HAP-1 (cell line): ENCODE measurements around the gene CAPN12.

Source experiments
- DNase-seq, 2 experiments: peaks; one replicate each; pipeline ENCODE4 v3.0.0-alpha.2; 2016 to 2020; ENCODE audit warnings: low spot score in 2 of 2
- H3K27me3 ChIP-seq: fragments of 250-450 bp; sonication (Bioruptor Pico); 2 replicates; pipeline ENCODE4 v1.5.1; 2020; ENCODE audit warnings: low read depth, mild to moderate bottlenecking, moderate library complexity
- H3K36me3 ChIP-seq: fragments of 250-450 bp; sonication (Bioruptor Pico); replicated peaks from 2 replicates; pipeline ENCODE4 v1.5.1; 2020; ENCODE audit warnings: mild to moderate bottlenecking
- H3K4me1 ChIP-seq: fragments of 250-450 bp; sonication (Bioruptor Pico); 2 replicates; pipeline ENCODE4 v1.5.1; 2020; ENCODE audit warnings: mild to moderate bottlenecking
- H3K4me3 ChIP-seq: fragments of 250-450 bp; sonication (Bioruptor Pico); 2 replicates; pipeline ENCODE4 v1.5.1; 2020; ENCODE audit warnings: mild to moderate bottlenecking, moderate library complexity
- H3K9me3 ChIP-seq: fragments of 250-450 bp; sonication (Bioruptor Pico); 2 replicates; pipeline ENCODE4 v1.5.1; 2020; ENCODE audit warnings: mild to moderate bottlenecking, moderate library complexity
- in situ Hi-C: fragments of 300-500 bp; cut with MboI; formaldehyde crosslinking; loops from 3 replicates; pipeline ENCODE4 v1.14.3; 2020; ENCODE audit warnings: low sequenced_read_pairs, inconsistent platforms, mixed read lengths

The CAPN12 gene

DNA sequence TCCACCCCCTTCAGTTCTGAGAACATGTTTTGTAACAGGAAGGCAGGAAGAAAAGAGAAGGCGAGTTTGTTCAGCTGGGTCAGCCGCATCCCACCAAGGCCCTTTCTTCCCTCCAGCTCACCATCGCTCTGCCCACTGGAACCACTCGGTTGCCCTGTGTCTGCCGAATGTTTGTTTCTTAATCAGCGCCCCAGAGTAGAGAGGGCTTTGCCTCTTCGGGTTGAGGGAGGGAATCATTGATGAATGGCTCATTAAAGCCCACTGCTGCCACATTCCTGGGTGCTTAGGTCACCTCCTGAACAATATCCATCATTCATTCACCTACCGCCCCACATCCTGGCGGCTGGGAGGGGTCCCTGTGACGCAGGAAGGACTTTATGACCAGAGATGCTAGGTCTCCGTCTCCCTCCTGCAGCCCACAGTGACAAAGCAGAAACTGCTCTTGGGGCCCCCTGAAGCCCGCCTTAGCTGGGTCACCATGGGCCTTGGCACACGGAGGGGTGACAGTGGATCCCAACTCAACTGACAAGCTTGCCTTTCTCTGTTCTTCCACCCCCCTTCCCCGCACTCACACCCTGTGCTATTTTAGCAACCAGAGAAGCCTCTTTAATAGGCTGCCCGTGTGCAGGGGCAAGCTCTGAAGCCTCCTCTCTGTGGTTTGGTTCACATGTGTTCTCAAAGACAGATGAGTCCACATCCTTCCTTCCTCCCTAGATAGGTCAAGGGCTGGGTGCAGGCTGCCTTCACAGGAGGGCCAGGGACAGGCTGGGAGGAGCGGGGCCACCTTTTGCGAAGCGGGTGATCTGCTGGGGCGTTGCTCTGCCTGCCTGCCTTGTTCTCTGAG, 50.7 kb downstream of the CAPN12 start:
- DNase-seq, result peak in 1 of 2 experiments; percentile 59
- peaks cover 19% of the 10 kb centered on the region for H3K36me3 ChIP-seq
- H3K4me1 ChIP-seq, result peaks cover 20% of the 10 kb centered on the region
- in situ Hi-C loops, result no loop called here
- H3K4me3 ChIP-seq, result no peak overlapping the region
- no peaks in the 10 kb centered on the region for H3K9me3 ChIP-seq
- H3K27me3 ChIP-seq, result no peaks in the 10 kb centered on the region

DNA sequence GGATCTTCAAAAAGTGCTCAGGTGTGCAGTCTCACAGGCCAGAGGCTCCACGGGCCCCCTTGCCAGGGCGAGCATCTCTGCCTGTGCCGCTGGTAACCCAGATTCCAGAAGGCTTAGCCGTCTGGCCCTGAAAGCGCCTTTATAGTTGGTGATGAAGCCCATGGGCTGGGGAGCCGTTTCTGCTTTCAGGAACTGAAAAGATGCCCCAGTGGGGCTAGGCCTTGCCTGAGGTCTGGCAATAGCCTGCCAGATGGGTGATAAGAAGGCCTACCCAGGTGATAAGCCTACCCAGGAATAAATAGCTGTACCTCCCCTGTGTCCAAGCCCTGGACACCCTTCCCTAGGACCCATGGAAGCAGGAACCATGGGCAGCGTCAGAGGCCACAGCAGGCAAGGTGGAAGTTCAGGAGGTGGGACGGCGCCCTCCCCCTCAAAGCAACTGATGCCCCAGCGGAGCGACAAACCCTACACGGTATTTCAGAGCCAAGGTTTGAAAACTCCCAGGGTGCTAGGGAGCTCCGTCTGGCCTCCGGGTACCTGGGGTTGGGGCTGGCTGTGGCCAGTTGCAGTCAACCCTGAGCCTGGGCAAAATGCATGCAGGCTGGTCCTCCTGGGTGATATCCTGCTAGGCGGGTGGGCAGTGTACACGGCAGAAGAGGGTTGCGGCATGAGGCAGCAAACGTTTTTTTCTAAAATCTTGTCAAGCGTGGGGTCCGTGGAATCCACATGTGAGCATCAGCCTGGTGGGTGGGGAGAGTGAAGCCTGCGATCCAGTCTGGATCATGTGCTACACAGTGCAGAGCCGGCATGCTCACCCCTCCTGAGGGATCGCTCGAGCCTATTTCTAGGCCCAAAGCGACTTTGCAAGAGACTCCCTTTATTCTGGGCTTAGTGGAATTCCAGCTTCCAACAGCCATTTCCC, 51.6 kb downstream of the CAPN12 start:
- no peak overlapping the region for H3K4me3 ChIP-seq
- peaks cover 21% of the 10 kb centered on the region for H3K4me1 ChIP-seq
- no peaks in the 10 kb centered on the region for H3K27me3 ChIP-seq
- H3K36me3 ChIP-seq, result peaks cover 19% of the 10 kb centered on the region
- no peak for DNase-seq
- no peaks in the 10 kb centered on the region for H3K9me3 ChIP-seq
- in situ Hi-C loops, result no loop called here

DNA sequence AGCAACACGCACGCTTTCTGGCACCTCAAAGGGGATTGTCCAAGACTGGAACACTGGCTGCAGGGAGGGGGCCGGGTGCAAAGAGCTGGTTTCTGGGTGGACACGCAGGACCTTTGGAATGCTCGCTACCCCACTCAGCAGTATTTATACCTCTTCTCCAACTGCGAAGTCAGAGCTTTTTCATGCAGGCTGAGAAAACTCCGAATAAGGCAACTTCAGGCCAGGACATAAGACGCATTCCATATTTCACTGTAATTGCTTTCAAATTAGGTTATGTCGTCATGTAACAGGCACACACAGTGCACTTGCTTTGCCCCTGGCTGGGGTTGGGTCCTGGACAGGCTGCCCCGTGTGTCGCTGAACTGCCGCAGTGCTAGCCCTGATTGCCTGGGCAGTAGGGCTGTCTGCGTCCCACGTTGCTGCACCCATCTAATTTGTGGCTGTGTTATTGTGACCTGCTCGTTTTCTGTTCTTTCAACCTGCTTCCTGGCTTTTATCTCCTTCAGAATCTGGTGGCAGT, 52.3 kb downstream of the CAPN12 start:
- no peak for DNase-seq

DNA sequence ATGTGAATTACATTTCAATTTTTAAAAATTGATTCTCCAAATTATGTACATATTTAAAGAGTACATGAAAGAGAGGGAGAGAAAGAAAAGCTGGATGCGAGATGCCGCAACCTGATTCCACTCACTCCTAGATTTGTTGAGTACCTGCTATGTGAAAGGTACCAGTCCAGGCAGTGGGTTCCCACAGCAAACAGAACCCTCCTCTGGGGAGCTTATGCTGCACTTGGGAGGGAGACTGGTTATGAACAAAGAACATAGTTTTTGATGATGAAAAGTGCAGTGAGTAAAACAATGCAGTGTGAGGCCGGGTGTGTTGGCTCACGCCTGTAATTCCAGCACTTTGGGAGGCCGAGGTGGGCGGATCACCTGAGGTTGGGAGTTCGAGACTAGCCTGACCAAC, 53.4 kb downstream of the CAPN12 start:
- no peak for DNase-seq
- peaks cover 35% of the 10 kb centered on the region for H3K4me1 ChIP-seq
- in situ Hi-C loops, result no loop called here

More for the DNA sequence above, 52.3 kb downstream of the CAPN12 start:
- H3K9me3 ChIP-seq, result no peaks in the 10 kb centered on the region
- in situ Hi-C loops, result no loop called here
- H3K27me3 ChIP-seq, result no peaks in the 10 kb centered on the region
- no peak overlapping the region for H3K4me3 ChIP-seq
- H3K36me3 ChIP-seq, result peaks cover 19% of the 10 kb centered on the region
- H3K4me1 ChIP-seq, result peaks cover 26% of the 10 kb centered on the region

DNA sequence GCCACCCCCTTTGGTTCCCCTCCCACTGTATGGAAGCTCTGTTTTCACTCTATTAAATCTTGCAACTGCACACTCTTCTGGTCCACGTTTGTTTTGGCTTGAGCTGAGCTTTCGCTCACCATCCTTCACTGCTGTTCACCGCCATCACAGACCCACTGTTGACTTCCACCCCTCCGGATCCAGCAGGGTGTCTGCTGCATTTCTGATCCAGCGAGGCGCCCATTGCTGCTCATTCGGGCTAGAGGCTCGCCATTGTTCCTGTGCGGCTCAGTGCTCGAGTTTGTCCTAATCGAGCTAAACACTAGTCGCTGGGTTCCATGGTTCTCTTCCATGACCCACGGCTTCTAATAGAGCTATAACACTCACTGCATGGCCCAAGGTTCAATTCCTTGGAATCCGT, 54.1 kb downstream of the CAPN12 start:
- Histone ChIP-seq H3K4me1 (peaks cover 41% of the 10 kb centered on the region), H3K9me3 (no peaks in the 10 kb centered on the region), H3K4me3 (no peak overlapping the region), H3K36me3 (peaks cover 19% of the 10 kb centered on the region), H3K27me3 (no peaks in the 10 kb centered on the region)
- no peak for DNase-seq
- in situ Hi-C loops, result no loop called here

More for the DNA sequence above, 53.4 kb downstream of the CAPN12 start:
- Histone ChIP-seq H3K4me3 (no peak overlapping the region), H3K9me3 (no peaks in the 10 kb centered on the region), H3K27me3 (no peaks in the 10 kb centered on the region), H3K36me3 (peaks cover 19% of the 10 kb centered on the region)

DNA sequence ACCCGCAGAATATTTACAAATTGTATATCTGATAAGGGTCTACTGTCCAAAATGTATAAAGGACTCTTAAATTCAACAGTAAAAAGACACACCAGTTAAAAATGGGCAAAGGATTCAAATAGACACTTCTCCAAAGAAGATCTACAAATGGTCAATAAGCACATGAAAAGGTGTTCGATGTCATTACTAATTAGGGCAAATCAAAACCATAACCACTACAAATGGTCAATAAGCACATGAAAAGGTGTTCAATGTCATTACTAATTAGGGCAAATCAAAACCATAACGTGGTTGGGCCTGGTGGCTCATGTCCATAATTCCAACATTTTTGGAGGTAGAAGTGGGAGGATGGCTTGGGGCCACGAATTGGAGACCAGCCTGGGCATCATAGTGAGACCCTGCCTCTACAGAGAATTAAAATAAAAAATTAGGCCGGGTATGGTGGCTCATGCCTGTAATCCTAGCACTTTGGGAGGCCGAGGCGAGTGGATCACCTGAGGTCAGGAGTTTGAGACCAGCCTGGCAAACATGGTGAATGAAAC, 56.4 kb downstream of the CAPN12 start:
- in situ Hi-C loops, result no loop called here
- Histone ChIP-seq H3K27me3 (no peaks in the 10 kb centered on the region), H3K4me3 (no peak overlapping the region)

DNA sequence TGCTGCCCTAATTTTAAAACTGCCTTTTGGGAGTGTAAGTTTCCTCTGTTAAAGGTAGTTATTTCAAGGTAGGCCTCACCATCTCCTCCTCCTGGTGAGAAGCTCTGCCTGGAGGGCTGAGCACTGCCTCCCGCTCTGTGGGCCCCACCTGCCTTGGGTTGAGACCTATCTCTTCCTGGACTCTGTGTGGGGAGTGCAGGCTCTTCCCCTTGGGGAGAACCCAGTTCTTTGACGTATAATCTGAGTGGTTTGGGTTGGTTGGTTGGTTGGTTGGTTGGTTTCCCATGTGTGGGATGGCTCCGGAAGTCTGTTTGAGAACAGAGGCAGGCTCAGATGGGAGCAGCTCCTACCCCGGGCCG, 57.8 kb downstream of the CAPN12 start:
- no peaks in the 10 kb centered on the region for H3K9me3 ChIP-seq
- H3K4me3 ChIP-seq, result no peak overlapping the region
- no peaks in the 10 kb centered on the region for H3K27me3 ChIP-seq
- H3K4me1 ChIP-seq, result peaks cover 47% of the 10 kb centered on the region
- peaks cover 12% of the 10 kb centered on the region for H3K36me3 ChIP-seq
- in situ Hi-C loops, result no loop called here
- DNase-seq, result no peak

More for the DNA sequence above, 56.4 kb downstream of the CAPN12 start:
- H3K4me1 ChIP-seq, result peaks cover 52% of the 10 kb centered on the region
- H3K9me3 ChIP-seq, result no peaks in the 10 kb centered on the region
- H3K36me3 ChIP-seq, result peaks cover 11% of the 10 kb centered on the region
- DNase-seq, result no peak

DNA sequence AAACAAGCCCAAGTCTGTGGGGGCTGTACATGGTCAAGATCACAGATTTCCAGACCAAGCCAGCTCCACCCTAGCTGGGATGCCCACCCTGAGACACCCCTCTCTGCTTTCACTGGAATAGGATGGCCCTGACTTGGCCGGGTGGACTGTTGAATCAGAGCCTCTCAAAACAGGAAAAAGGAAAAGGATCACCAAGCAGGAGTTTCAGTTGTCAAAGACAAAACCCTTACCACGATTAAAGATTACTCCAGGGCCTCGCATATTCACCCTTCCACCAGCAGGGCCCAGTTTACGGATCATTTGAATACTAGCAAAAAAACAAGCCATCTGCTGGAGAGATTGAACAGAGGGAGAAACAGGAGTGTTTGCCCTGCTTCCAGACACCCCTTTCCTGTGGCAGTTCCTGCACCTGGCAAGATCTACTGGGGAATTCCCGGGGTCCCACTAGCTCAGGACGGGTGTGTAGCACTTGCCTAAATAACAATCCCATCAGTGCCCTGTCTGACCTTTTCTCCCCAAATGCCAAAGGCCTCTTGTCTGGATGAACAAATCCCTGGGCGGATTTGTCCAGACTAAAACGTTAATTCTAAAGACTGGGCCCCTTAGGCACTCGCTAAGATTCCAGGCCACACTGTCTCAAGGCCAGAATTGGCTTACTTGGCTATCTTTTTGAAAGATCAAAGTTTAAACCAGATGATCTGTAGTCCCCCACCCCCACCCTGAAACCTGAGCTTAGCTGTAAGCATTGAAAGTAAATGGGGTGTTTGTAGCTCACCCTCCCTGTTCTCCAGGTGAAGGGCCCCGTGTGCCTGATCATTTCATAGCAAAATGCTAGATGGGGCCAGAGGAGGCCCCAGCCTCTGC, 58.4 kb downstream of the CAPN12 start:
- H3K9me3 ChIP-seq, result no peaks in the 10 kb centered on the region
- H3K36me3 ChIP-seq, result peaks cover 16% of the 10 kb centered on the region
- peak; percentile 45 to 46 for DNase-seq
- no peaks in the 10 kb centered on the region for H3K27me3 ChIP-seq
- H3K4me1 ChIP-seq, result peaks cover 47% of the 10 kb centered on the region
- no peak overlapping the region for H3K4me3 ChIP-seq
- in situ Hi-C loops, result no loop called here

DNA sequence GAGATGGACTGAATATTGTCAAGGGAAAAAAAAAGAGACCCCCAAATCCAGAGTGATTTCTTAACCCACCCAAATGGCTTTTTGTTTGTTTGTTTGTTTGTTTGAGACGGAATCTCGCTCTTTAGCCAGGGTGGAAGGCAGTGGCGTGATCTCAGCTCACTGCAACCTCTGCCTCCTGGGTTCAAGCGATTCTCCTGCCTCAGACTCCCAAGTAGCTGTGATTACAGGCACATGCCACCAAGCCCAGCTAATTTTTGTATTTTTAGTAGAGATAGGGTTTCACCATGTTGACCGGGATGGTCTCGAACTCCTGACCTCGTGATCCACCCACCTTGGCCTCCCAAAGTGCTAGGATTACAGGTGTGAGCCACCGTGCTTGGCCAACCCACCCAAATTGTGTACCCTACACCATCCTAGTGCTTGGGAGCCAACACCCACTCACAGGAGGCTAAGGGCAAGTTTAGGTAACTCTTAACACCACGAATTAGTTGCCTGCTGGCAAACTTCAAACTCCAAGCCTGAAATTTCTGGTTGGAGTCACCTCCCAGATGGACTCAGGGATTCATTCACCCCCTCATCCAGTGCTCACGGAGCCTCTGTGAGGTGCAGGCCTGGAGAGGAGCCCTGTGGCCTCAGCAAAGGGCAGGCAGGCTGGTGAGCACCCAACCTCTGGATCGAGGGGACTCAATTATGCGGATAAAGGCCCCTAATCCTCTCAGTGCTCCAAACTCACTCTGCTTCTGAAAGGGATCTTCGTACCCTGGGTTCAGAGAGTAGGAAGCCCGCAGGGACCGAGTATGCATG, 59.2 kb downstream of the CAPN12 start:
- no peaks in the 10 kb centered on the region for H3K27me3 ChIP-seq
- peaks cover 13% of the 10 kb centered on the region for H3K36me3 ChIP-seq
- H3K9me3 ChIP-seq, result no peaks in the 10 kb centered on the region
- DNase-seq, result no peak
- in situ Hi-C loops, result no loop called here
- H3K4me3 ChIP-seq, result no peak overlapping the region
- H3K4me1 ChIP-seq, result peaks cover 47% of the 10 kb centered on the region

DNA sequence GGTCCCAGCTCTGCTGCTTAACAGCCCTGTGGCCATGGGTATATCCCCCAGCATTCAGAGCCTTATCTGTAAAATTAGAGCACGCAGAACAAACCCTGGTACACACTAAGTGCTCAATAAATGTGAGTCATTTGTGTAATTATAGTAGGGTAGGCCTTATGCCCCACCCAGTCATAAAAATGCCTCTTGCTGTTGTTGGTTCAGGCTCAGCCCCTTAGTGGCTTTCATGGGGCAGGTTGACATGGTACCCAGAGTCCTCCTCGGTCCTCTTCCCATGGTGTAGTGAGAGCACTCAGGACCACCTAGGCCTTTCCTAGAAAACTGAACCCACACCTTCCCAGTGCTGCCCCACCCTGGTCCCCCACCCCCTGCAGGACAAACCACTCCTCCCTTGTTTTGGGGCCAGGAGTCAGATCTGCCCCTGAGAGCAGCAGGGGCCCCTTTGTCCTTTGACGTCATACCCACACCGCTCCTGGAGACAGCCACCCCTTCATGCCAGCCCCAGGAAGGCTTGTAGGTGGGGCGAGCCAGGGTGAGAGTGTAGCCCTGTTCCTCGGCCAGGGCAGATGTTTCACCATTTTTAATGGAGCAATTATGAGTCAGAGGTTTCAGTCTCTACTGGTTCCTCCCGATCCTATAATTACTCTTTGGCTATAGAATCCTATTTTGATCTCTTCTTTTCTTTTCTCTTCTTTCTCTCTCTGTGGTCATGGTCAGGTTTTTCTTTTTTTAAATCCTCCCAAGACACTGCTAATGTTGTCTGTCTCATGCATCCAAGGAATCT, 60.0 kb downstream of the CAPN12 start:
- H3K4me1 ChIP-seq, result peaks cover 47% of the 10 kb centered on the region
- in situ Hi-C loops, result no loop called here
- H3K36me3 ChIP-seq, result peaks cover 10% of the 10 kb centered on the region
- H3K4me3 ChIP-seq, result no peak overlapping the region
- H3K27me3 ChIP-seq, result no peaks in the 10 kb centered on the region
- no peaks in the 10 kb centered on the region for H3K9me3 ChIP-seq
- peak; percentile 35 to 45 for DNase-seq

DNA sequence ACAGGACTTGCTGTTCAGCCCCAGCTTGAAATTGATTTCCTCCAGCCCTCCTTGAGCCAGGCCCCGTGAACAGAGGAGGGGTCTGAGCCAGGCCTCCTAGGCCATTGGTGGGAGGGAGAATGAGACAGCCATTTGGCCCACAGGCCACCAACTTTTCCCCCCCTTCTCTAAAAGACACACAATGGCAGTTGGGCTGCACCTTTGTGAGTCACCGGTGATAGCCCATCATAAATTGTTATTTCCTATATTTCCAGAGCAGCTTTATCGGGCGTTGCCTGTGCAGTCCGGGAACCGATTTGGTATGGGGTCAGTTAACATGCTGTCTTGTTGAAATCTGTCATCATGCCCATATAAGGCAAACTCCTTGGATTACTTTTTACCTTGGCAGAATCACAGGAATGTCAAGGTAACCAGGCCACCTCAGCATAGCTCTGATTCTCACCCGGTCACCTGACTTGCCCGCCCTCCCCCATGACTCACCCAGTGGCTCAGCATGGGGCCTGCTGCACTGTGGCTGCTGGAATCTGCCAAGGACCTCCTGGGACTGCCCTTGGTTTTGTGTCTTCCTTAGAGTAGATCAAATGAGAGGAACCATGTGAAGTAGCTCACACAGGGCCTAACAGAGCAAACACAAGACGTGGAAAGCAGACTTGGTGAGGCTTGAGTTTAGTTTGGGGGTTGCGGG, 60.7 kb downstream of the CAPN12 start:
- H3K36me3 ChIP-seq, result peaks cover 12% of the 10 kb centered on the region
- H3K4me3 ChIP-seq, result no peak overlapping the region
- DNase-seq, result peak in 1 of 2 experiments; percentile 70
- no peaks in the 10 kb centered on the region for H3K27me3 ChIP-seq
- no peaks in the 10 kb centered on the region for H3K9me3 ChIP-seq
- peaks cover 40% of the 10 kb centered on the region for H3K4me1 ChIP-seq
- in situ Hi-C loops, result no loop called here
